Effector CD8-positive, alpha-beta T cell (primary cell): ENCODE data around the gene TTC16.

Experiments
- DNase-seq: peaks from one replicate; lab custom pipeline; 2025; lab: John Stamatoyannopoulos, UW

TTC16 gene

DNA sequence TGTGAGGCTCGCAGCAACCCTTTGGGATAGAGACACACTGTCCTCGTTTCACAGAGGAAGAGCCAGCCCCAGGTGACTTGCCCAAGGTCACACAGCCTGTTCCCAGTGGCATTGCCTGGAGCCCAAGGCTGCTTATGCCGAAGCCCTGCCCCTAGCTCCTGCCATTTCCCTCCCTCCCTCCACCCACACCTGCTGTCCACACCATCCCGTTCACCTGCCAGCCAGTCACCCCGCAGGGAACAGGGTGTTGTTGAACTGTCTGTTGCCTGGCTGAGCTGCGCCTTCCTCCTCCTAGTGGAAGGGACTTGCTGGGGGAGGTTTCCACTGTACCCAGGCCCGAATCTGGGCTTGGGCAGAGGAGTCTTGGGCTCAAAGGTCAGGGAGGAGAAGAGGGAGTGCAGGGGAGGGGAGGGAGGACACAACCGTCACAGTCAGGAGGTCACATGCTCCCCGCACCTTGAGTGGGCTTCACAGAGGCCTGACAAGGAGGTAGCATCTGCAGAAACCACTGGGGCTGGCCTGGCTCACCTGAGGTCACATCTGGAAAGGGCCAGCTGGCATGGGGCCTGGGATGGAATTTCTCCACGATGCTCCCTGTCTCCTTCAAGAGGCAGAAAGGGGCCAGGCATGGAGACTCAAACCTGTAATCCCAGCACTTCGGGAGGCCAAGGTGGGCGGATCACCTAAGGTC is 6.3 kb downstream of the TTC16 start:
- no peak for DNase-seq

DNA sequence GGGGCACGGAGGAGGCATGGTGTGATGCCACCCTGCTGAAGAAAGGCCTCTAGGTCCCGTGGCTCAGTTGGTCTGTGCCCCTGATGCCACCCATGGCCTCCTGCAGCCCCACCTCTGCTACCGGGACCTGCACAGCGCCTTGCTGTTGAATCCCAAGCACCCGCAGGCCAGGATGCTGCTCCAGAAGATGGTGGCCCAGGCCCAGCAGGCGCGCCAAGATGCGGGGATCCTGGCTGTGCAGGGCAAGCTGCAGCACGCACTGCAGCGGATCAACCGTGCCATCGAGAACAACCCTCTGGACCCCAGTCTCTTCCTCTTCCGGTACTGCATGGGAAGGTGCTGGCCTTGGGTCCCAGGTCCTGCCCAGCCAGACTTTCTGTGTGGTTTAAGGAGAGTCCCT is 7.1 kb downstream of the TTC16 start:
- DNase-seq = no peak

DNA sequence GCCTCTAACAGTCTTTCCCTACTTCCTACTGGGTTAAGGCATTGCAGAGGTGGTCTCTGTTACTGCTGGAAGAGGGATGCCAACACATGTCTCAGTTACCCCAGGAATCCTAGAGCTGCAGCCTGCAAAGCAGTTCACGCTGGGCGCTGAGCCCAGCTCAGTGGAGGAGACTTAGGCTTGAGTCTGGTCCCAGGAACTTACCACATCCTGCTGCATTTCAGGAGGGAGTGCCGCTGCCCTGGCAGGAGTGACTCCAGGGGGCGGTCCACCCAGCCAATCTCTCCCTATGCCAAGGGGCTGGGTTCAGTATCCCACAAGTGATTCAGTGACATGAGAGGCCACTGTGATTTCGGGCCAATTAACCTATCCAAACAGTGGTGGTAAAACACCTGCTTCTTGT is 7.6 kb downstream of the TTC16 start:
- DNase-seq = no peak

DNA sequence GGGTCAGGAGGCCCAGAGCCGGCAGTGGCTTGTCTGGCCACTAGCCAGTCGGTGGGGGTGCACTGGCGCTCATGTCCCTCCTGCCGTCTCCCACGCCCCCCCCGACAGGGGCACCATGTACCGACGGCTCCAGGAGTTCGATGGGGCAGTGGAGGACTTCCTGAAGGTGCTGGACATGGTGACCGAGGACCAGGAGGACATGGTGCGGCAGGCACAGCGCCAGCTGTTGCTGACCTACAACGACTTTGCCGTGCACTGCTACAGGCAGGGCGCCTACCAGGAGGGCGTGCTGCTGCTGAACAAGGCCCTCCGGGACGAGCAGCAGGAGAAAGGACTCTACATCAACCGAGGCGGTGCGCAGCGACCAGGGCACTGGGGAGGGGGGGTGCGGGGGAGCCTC is 8.1 kb downstream of the TTC16 start:
- DNase-seq = no peak

DNA sequence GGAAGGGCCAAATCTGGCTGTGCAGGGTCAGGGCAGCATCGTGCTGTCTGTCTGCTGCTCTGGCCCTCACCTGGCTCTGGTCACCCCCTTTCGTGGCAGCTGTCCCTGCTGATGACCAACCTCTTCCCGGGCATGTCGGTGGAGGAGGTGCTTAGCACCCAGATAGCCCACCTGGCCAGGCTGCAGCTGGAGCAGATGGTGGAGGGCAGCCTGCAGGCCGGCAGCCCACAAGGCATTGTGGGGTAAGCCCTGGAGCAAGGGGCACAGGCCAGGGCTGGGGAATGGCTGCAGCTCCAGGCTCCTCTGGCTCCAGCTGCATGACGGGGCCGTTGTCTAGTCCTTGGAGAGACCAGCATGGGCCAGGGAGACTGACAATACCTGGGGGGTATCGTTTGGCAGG is 11.0 kb downstream of the TTC16 start:
- DNase-seq = no peak

DNA sequence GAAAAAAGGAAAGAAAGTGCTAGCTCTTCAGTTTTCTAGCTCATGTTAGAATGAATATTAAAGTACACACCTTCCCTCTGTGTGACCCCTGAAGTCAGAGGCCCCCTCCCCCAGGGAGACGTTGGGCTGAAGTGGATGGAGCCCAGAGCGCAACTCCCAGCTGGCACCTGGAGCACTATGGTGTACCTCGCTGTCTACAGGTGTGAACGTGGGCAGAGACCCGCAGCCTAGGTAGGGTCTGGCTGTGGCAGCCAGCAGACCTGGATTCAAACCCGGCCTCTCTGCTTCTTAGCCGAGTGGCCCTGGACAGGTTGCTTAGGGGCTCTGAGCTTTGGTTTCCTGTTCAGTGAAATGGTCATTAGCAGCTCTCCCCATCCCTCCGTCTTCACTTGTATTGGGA is 12.9 kb downstream of the TTC16 start:
- no peak for DNase-seq

DNA sequence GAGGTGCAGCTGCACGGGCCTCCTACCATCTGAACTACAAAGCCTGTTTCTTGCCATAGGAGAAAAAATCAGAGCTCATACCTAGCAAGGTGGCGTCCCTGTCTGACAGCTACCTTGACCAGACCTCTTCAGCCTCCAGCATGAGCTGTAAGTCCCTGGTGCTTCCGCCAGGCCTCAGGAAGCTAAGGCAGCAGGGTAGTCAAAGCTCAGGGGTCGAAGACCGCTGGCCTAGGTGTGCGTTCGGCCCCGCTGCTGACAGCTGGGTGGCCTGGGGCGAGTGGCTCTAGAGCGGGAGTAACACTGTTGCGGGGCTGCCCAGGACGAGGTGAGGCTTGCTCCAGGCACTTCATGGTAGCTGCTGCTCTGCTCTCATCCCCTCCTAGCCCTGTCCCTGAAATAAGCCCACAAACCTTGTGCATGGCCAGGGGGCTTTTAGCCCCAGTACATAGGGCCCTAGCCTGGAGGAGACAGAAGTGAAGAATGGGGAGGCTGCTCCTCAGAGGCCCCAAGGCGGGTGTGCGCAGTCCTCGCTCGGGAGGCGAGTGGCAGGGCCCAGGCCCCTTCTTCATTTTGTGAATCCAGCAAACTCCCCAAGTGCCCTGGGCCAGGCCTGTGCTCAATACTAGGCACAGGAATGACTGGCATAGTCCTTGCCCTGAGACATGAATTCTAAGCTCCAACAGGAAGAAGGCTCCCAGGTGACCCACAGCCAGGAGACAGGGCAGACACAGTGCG is 13.8 kb downstream of the TTC16 start:
- DNase-seq = no peak

DNA sequence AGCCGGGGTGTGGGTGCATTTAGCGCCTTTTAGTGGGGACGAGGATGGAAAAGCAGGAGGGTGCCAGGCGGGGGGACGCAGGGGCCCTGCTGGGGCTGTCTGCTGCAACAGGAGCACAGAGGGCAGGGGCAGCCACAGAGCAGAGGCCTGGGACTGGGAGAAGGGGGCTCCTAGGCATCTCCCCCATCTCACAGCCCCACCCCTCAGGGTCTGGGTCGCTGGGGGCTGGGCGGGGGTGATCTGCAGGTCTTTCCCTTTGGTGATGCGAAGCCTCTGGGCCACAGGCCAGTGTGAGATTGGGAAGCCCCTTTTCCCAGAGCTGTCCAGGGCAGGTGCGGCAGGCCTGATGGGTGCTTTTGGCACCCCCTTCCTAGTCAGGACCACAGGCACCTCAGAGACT is 14.4 kb downstream of the TTC16 start:
- DNase-seq = no peak

DNA sequence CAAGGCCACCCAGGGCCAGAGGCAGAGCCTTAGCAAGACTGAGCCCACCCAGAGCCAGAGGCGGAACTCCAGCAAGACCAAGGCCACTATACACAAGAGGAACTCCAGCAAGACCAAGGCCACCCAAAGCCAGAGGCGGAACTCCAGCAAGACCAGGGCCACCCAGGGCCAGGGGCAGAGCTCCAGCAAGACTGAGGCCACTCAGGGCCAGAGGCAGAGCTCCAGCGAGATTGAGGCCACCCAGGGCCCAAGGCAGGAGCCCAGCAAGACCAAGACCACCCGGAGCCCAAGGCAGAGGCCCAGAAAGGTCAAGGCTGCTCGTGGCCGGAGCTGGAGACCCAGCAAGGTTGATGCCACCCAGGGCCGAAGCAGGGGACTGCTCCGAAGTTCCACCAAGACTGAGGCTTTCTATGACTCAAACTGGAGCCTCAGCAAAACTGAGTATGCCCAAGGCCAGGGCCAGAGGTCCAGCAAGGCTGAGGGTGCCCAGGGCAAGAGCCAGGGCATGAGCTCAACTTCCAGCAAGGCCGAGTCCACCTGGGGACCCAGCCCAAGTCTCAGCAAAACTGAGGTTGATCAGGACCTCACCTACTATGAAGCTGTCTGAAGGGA is 15.0 kb downstream of the TTC16 start:
- DNase-seq = no peak

DNA sequence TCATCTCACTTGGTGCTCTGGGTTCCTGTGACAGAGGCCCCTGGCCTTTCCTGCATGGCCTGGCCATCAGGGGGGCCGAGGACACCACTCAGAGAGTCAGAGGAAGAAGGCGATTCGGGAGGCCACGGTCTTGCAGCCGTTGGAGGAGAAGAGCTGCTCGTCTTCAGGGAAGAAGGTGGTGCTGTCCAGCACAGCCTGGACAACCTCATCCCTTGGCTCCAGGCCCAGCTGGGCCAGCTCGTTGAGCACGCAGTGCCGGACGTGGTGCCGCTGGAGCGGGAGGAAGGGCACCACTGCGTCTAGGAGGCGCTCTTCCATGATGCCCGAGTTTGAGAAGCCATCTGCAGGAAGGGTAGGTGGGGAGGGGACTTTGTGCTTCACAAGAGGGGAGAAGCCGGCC is 16.1 kb downstream of the TTC16 start:
- no peak for DNase-seq

DNA sequence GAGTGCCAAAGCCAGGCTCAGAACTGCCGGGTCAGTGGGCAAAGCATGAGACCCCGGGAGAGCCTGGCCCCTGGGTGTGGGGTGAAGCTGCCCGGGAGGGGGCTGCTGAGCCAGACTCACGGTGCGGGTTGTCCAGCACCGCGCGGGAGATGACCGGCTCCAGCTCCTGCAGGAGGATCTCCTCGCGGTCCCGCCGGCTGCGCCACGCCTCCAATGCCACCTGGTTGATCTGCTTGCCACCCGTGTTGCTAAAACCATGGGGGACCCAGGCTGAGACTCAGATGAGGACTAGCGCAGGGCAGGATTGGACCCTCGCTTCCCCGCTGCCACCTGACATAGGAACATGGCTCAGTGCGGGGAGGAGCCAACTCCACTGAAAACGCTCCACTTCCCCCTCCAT is 16.6 kb downstream of the TTC16 start:
- DNase-seq = no peak

DNA sequence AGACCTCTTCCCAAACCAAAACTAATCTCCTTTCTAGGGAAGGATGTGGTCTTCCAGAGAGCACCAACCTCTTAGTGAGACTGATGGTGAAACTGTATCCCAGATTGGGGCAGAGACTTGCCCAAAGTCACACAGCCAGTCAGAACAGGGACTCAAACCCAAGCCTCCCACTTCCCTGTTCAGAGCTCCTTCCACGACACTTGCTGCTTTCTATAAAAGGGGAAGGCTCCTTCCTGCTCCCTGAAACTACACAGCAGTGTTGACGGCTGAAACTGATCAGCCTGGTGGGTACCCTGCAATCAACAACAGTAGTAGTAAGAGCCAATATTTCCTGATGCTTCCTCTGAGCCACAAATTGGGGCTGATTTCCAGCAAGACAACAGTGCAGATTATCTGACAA is 17.7 kb downstream of the TTC16 start:
- no peak for DNase-seq

DNA sequence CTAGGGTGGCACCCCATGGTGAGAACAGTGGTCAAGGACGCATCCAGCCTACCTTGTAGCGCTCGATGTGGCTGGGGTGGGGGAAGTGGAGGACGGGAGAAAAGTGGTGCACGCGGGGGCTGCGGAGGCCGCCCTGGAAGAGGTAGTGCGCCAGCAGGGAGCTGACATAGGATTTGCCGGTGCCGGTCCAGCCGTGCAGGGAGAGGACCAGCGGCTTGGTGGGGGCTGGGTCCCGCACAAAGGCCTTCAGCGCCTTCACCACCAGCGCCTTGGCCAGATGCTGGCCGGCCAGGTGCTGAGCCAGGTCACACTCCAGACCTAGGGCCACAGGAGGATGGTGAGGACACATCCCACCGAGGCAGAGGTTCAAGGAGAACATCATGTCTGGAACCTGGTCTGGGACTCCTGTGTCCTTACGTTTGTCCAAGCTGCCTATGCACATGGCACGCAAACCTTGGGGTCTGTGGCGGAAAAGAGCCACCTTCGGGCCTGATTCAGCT is 18.4 kb downstream of the TTC16 start:
- DNase-seq = no peak

DNA sequence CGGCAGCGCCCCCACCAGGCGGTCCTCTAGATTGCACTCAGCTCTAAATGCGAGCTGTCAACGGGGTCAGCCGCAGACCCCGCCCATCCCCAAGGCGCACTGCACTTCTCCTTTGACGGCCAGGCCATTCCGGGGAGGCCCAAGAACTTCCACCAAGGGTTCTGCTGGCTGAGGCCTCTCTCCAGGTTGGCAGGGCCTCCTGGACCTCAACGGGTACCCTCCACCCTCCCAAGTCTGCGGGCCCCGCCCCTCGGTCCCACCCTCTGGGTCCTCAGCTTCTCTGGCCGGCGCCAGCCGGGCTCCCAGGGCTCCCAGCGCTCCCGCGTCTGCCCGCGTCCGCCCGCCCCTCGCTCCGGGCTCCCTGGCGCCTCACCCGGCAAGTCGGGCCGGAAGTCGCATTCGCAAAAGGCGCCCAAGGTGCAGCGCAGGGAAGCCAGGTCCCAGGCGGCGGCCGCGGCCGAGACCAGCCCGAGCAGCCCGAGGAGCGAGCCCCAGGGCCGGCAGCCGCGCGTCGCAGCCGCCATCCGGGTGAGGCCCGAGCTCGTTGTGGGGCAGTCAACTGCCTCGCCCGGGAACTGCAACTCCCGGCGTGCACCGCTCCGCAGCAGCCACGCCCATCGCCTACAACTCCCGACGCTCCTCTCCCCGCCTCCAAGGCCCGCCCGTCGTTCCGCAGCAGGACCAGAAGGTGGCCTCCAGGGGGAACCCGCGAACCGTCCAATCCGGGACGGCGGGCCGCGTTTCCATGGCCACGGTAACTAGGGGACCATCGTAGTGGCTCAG is 19.1 kb downstream of the TTC16 start, which contains the start of gene TOR2A:
Gene TOR2A, minus strand, starts transcription at position 548 of the 783 bp plus-strand sequence. Its CDS starts 24 bp downstream, at position 524.
- peak; percentile 98 for DNase-seq

DNA sequence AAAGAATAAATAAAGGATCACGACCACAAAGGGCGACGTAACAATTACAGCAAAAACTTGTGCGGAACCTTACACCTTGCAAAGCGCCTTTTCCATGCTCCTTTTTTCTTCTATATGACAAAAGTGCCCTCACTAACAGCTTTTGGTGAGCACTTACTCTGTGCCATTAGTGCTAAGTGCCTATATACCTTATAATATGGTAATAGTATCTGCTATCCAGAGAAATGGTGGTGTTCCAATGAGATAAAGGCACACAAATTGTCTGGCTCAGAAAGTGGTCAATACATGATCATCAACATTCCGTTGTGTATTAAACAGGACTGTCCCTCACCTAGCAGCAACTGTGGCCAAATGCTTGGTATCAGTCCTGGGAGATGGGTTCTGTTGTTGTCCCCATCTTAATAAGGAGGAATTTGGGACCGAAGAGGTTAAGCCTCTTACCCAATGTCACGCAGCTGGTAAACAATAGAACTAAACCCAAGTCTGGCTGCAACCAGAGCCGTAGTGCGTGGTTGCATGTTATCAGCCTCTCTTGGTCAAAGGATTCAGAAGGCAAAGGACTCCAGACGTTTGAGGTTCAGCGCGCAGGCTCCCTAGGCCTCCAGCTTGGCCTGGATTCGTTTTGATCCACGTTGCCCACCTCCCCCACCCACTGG is 19.8 kb downstream of the TTC16 start:
- no peak for DNase-seq

DNA sequence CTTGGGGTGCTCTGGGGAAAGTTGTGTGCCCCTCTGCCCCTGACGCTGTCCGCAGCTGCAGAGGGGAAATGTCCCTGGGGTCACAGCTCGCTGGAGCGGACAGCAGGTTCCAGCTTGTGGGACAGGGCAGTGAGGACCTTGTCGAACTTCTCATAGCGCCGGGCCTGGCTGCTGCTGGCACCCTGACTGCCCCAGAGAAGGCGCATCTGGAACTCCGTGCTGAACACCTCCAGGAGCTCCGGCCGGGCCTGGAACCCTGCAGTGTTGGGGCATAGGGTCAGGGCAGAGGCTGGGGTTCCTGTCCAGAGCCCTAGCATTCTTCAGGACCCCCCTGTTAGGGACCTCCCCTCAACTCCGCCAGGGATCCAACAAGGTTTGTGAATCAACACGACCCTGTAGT is 22.8 kb downstream of the TTC16 start:
- DNase-seq = no peak

DNA sequence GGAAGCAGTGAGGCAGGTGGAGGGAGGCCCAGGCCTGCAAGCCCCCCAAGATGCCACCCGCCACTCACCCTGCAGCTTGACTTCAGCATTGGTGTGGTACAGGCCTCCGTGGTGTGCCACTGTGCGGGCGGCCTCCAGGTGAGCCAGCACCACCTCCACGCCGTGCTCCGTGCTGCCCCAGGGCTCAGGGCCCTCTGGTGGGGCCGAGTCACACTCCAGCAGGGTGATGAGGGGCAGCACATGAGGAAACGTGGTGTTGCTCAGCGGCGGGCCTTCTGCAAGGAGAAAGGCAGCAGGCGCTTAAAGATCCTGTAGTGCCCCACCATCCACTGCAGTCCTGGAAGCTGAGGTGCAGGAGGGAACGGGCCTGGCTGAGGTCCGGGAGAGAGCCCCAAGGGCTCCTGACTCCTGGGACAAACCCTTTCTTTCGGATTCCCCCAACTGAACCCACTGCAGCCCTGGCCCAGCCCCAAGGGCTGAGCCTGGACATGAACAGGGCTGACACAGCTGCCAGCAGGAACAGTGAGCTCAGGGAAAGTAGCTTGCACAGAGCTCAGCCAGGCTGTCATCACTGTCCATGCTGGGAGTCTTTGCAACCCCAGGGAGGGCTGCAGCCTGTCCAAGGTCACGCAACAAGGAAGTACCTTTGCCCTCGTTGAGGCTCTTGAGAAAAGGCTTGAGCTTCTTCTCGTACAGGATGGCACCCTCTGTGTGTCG is 23.9 kb downstream of the TTC16 start:
- no peak for DNase-seq

DNA sequence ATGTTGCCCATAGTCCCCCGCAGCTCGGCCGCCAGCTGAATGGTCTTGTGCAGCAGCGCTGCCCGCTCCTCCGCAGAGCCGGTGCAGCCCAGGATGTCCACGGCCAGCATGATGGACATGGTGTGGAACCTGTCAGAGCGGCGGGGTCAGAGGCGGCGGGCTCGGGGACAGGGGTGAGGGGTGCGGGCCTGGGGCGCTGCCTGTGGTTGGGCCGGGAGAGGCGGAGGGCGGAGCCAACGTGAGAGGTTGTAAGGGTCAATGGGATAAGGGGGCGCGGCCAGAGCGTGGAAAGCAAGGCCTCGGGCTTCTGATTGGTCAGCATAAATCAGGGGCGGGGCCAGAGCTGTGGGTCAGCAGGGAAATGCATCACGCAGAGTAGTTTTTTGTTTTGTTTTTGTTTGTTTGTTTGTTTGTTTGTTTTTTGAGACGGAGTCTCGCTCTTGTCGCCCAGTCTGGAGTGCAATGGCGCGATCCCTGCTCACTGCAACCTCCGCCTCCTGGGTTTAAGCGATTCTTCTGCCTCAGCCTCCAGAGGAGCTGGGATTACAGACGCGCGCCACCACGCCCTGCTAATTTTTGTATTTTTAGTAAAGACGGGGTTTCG is 26.1 kb downstream of the TTC16 start:
- no peak for DNase-seq

DNA sequence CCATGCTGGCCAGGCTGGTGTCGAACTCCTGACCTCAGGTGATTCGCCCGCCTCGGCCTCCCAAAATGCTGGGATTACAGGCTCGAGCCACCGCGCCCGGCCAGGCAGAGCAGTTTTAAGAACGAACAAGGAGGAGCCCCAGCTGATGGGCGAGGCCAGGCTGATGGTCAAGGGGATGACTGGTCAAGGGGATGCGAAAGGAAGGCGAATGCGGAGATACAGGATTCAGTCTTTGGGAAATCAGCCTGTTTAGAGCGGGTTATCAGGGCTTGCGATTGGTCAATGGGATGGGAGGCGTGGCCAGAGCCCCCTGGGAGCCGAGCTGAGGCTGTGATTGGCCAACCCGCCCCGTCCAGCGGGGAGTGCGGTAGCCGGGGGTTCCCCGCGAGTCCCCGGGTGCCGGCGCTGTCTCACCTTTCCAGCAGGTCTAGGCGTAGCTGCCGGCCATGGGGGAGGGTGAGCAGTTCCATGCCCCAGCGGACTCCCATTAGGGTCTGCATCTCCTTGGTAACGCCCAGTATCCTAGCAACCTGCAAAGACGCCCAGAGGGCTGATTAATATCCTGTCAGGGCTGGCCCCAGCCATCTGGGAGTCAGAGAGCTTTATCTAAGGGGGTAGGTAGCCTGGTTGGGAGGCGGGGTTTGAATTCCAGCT is 26.7 kb downstream of the TTC16 start:
- DNase-seq = no peak
